ENCODE data around the gene TMEM191B. TPM values are rescaled to one million over a fixed set of nuclear protein-coding genes. Genes with fewer than 3 reads are reported as not detected.
"Not testable (repeated sequence)": the region's sequence is repeated elsewhere in the genome, so short reads cannot be mapped to it uniquely, and the experiment has no call there.

The TMEM191B gene
- total RNA-seq, 2 experiments from 2014 or later = 1.5 to 1.7 TPM

- DNase-seq, H3K9me3 Mint-ChIP-seq, H3K27ac Mint-ChIP-seq, H3K27me3 Mint-ChIP-seq, H3K4me3 Mint-ChIP-seq, H3K36me3 Mint-ChIP-seq, H3K4me1 Mint-ChIP-seq: not testable (repeated sequence)
Measured at GRCh38 chr22:18549458-18550179, 22.0 kb downstream of the TMEM191B start.

DNA sequence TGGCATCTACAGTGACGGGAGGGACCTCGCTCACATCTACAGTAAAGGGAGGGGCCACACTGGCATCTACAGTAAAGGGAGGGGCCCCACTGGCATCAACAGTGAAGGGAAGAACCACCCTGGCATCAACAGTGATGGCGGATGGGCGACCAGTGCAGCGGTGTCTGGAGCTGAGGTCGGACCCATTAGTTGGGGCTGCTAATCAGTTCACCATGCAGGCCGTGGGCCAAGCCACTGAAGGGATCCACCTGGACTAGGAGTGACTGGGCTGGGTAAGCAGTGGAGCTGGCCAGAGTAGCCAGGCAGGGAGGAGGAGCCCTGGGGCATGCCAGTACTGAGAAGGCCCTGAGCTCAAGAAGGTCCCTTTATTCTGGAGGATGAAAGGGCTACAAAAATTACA, 23.4 kb downstream of the TMEM191B start:
- H3K4me3 Mint-ChIP-seq, H3K27ac Mint-ChIP-seq, DNase-seq, H3K27me3 Mint-ChIP-seq, H3K36me3 Mint-ChIP-seq, H3K9me3 Mint-ChIP-seq, H3K4me1 Mint-ChIP-seq: not testable (repeated sequence)

DNA sequence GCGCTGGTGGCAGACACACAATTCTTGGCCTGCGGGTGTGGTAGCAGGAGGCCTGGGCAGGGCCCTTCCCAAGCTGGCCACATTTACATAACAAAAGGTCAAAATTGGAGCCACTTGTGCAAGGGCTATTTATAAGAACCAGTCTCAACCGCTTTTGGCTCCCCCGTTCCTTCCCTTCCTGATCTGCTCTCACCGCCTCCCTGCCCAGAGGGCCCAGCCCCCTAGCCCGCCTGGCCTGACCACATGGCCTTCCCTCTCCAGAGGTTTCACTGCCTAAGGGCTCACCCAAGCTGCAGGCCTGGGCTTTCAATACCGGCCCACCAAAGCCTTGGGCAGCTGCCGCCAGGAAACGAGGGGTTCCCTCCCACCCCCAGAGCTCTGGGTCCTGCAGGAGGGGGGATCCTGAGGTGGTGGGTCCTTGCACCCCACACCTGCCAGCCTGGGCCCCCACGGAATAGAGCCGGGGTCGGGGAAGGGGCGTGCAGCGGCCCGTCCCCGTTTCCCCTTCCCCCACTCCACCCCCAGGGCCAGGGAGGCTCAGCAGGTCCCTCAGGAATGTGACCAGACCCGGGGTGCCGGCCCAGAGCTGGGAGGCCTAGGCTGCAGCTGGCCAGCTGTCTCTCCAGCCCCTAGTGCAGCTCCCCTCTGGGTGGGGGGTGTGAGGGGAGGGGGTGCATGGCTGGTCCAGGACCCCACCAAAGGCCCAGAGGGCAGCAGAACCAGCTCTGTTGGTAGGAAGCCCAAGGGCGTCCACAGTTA, 25.4 kb downstream of the TMEM191B start:
- not testable (repeated sequence) for H3K27me3 Mint-ChIP-seq, H3K4me1 Mint-ChIP-seq

DNA sequence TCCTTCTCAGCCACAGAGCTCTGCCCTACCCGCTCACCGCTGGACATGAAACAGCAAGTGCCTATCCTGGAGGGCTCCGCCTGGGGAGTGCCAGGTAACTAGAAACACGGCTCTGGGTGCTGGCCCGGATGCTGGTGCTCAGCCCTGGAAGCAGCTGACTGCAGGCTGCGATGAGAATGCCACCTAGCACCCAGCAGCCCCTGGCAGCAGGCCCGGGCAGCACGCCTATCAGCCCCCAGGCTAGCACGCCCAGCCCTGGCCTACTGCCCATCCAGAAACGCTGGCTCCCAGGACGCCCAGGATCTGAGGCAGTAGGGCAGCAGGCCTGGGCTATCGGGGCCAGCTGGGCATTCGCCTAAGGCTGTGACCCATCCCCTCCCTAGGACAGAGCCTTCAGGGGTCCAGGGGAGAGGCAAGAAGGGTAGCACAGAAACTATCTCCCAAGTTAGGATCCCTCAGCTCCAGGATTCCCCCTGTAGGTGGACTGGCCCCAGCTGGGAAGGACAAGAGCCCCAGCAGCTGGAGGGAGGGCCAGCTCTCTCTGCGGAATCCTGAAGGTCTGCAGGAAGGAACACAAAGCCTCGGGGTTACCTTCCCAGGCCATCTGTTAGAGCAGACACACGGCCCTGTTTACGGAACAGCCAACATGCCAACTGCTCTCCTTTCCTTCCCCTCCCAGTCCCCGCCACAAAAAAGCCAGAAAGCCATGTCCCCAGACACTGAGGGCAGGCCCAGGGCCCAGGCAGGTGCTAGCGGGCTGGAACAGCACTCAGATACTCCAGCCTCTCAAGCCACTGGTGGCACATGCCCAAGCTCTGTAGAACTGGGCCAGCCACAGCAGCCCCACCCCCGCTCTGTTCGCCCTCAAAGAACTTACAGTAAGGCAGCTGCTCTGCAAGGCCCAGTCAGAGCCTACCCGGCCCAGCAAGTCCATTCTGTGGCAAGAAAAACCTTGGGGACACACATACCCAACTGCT, 27.0 kb downstream of the TMEM191B start:
- H3K27ac Mint-ChIP-seq, H3K4me3 Mint-ChIP-seq, H3K36me3 Mint-ChIP-seq, H3K4me1 Mint-ChIP-seq, DNase-seq, H3K27me3 Mint-ChIP-seq, H3K9me3 Mint-ChIP-seq: not testable (repeated sequence)

More for the DNA sequence above, 25.4 kb downstream of the TMEM191B start:
- not testable (repeated sequence) for H3K27ac Mint-ChIP-seq, H3K36me3 Mint-ChIP-seq, H3K9me3 Mint-ChIP-seq, DNase-seq, H3K4me3 Mint-ChIP-seq

- not testable (repeated sequence) for H3K36me3 Mint-ChIP-seq, H3K4me1 Mint-ChIP-seq, H3K27ac Mint-ChIP-seq, H3K27me3 Mint-ChIP-seq, DNase-seq, H3K9me3 Mint-ChIP-seq, H3K4me3 Mint-ChIP-seq
Measured at GRCh38 chr22:18558516-18558915, 30.9 kb downstream of the TMEM191B start.

DNA sequence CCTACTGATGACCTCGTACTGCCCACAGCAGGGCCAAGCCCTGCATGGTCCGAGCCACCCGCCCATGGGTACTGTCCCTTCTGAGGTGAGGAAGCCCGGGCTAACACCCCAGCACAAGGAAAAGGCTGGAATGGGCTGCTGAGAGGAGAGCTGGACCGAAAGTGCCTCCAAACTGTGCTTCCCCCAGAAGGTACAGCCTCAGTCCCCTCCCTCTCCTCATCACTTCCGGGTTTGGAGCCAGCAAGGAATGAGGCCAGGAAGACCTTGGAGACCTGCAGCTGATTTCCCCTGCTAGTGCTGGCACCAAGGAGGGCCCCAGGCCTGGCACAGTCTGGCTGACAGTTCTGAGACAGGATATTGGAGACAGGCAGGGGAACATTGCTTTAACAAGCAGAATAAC, 31.3 kb downstream of the TMEM191B start:
- H3K27ac Mint-ChIP-seq, H3K4me1 Mint-ChIP-seq, H3K36me3 Mint-ChIP-seq, H3K9me3 Mint-ChIP-seq, DNase-seq, H3K27me3 Mint-ChIP-seq, H3K4me3 Mint-ChIP-seq: not testable (repeated sequence)

DNA sequence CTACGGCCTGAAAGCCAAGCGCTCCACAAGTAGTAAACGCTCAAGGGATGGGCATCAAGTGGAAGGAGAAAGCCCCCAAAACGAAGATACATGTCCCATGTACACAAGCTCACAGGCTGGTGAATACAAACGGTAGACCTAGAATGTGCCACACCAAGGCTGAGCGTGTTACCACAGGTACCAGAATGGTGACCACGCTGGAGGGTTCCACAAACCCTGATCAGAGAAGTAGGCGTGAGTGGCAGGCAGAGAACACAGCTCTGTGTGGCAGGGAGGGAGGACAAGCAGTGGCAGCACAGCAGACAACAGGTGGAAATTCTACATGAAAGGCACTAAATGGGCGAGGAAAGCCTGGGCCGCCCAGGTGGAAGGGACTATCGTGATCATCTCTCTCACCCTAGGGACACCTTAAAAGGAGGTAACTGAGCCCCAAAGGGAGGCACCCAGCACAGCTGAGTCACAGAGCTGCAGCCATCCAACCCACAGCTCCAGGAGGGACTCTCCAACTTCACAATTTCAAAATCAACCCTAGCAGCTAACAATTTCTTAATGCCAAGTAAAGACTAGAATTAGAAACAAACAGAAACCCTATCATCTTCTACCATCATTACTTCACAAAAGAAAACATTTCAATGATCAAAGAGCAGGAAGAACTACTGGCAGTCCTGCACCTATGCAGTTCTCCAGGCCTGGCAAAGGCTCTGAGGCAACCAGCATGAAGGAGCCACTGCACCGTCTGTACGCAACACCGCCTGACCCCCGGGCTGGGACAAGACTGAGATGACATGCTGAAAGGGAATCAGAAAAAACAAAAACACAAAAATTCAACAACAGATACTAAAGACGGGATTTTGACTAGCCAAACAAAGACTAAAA, 32.7 kb downstream of the TMEM191B start:
- DNase-seq, H3K9me3 Mint-ChIP-seq, H3K36me3 Mint-ChIP-seq, H3K4me3 Mint-ChIP-seq, H3K4me1 Mint-ChIP-seq, H3K27ac Mint-ChIP-seq, H3K27me3 Mint-ChIP-seq: not testable (repeated sequence)

- not testable (repeated sequence) for H3K4me1 Mint-ChIP-seq, H3K27ac Mint-ChIP-seq, H3K4me3 Mint-ChIP-seq, DNase-seq, H3K27me3 Mint-ChIP-seq, H3K36me3 Mint-ChIP-seq, H3K9me3 Mint-ChIP-seq
Measured at GRCh38 chr22:18570509-18571246, 43.1 kb downstream of the TMEM191B start.

GRCh38 chr22:18573483-18574164, 46.0 kb downstream of the TMEM191B start:
- H3K9me3 Mint-ChIP-seq, DNase-seq, H3K27me3 Mint-ChIP-seq, H3K4me3 Mint-ChIP-seq, H3K36me3 Mint-ChIP-seq, H3K27ac Mint-ChIP-seq, H3K4me1 Mint-ChIP-seq: not testable (repeated sequence)

DNA sequence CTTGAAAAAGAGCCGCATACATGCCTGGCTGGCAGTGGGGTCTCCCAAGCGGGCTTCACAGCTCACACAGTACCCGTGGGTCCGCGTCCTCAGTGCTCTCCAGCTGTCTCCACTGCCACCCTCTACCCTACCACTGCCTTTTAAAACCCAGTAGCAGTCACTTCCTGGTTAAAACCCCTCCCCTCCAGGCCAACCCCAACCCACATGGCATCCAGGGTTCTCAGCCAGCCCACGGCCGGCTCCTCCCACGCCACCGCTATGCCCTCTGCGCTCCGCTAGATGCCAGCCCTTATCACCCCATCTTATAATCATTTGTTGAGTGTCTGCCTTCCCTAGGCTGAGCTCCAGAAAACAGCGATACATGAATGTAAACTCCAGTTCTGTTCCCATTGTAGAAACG, 47.0 kb downstream of the TMEM191B start:
- not testable (repeated sequence) for H3K9me3 Mint-ChIP-seq, H3K27me3 Mint-ChIP-seq

GRCh38 chr22:18575686-18576085, 48.1 kb downstream of the TMEM191B start:
- not testable (repeated sequence) for DNase-seq, H3K9me3 Mint-ChIP-seq, H3K4me3 Mint-ChIP-seq, H3K27ac Mint-ChIP-seq, H3K36me3 Mint-ChIP-seq, H3K27me3 Mint-ChIP-seq, H3K4me1 Mint-ChIP-seq

More for the DNA sequence above, 47.0 kb downstream of the TMEM191B start:
- not testable (repeated sequence) for H3K36me3 Mint-ChIP-seq, DNase-seq, H3K27ac Mint-ChIP-seq, H3K4me3 Mint-ChIP-seq, H3K4me1 Mint-ChIP-seq

- not testable (repeated sequence) for H3K27ac Mint-ChIP-seq, H3K4me3 Mint-ChIP-seq, H3K9me3 Mint-ChIP-seq, DNase-seq, H3K36me3 Mint-ChIP-seq, H3K27me3 Mint-ChIP-seq, H3K4me1 Mint-ChIP-seq
Measured at GRCh38 chr22:18577090-18577818, 49.7 kb downstream of the TMEM191B start.

DNA sequence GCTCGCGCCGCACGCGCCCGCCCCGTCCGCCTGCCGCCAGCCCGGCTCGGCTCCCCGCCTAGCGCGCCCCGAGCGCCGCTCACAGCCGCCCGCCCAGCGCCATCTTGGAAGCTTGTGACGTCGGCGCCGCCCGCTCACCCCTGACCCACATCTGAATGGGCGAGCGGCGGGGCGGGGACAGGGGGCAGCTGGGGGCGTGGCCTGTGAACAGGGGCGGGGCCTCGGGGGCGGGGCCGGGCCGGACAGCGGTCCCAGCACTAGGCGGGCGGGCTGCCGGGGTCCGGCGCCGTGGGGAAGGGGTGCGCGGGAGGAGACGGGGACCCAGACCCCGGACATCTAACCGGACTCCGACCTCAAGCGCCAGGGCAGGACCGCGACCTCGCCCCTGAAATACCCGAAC, 50.2 kb downstream of the TMEM191B start:
- H3K27ac Mint-ChIP-seq, H3K4me3 Mint-ChIP-seq: not testable (repeated sequence)

More for the DNA sequence above, 50.2 kb downstream of the TMEM191B start:
- H3K36me3 Mint-ChIP-seq, H3K9me3 Mint-ChIP-seq, H3K4me1 Mint-ChIP-seq, H3K27me3 Mint-ChIP-seq: not testable (repeated sequence)
- DNase-seq = peak; percentile 14
